ENCODE data around the gene CARF. TPM values are rescaled to one million over a fixed set of nuclear protein-coding genes. Genes with fewer than 3 reads are reported as not detected.

The CARF gene
- total RNA-seq, 1 donor from 2014 or later = 2.4 TPM

GRCh38 chr2:203019142-203019541 is 107.1 kb downstream of the CARF start:
- no peak for DNase-seq (ENCODE audit: low read depth, low spot score)

- DNase-seq (ENCODE audit: low read depth, low spot score) = no peak
Measured at GRCh38 chr2:203021991-203022390, 109.9 kb downstream of the CARF start.

- DNase-seq (ENCODE audit: low read depth, low spot score) = no peak
Measured at GRCh38 chr2:203022751-203023150, 110.7 kb downstream of the CARF start.

- DNase-seq (ENCODE audit: low read depth, low spot score) = no peak
Measured at GRCh38 chr2:203025592-203025991, 113.5 kb downstream of the CARF start.

GRCh38 chr2:203030545-203030944 is 118.5 kb downstream of the CARF start:
- DNase-seq (ENCODE audit: low read depth, low spot score) = no peak

GRCh38 chr2:203030991-203031390 is 118.9 kb downstream of the CARF start:
- no peak for DNase-seq (ENCODE audit: low read depth, low spot score)

- DNase-seq (ENCODE audit: low read depth, low spot score) = no peak
Measured at GRCh38 chr2:203033395-203033794, 121.3 kb downstream of the CARF start.

- no peak for DNase-seq (ENCODE audit: low read depth, low spot score)
Measured at GRCh38 chr2:203035879-203036470, 123.9 kb downstream of the CARF start.

Other genes starting within 250 kb of the CARF start
- 1.8 and 2.1 TPM in 2 replicates for gene ICA1L, start 40.5 kb upstream of the CARF start, total RNA-seq
- gene WDR12, start 602 bp upstream of the CARF start, total RNA-seq = 29.5 and 49.3 TPM in 2 replicates
- gene NBEAL1, start 102.6 kb downstream of the CARF start, total RNA-seq = 13.8 and 24.5 TPM in 2 replicates

Data from pulmonary artery endothelial cell (primary cell).